Stimulated activated CD4-positive, alpha-beta T cell treated with anti-CD3 and anti-CD28 coated beads, Interleukin-2, amount 100 ng/mL, for 4 hours (primary cell): ENCODE measurements around the gene TRAPPC5.
"Not testable (repeated sequence)": the region's sequence is repeated elsewhere in the genome, so short reads cannot be mapped to it uniquely, and the experiment has no call there.

Experiments
- DNase-seq: peaks from one replicate; pipeline ENCODE4 v3.0.0-alpha.2; 2020; ENCODE audit warnings: low read depth

The TRAPPC5 gene

GRCh38 chr19:7680606-7681339 lies at the start of gene TRAPPC5:
TSS of gene TRAPPC5 (plus strand) at chr19:7680833. CDS start at chr19:7682254, 1,421 bp downstream.
- DNase-seq, result peak; percentile 78

GRCh38 chr19:7631577-7631976 lies 49.1 kb upstream of the TRAPPC5 start:
- no peak for DNase-seq

- no peak for DNase-seq
Observed at GRCh38 chr19:7632340-7633203, 48.1 kb upstream of the TRAPPC5 start.

- DNase-seq, result no peak
Observed at GRCh38 chr19:7633698-7634097, 46.9 kb upstream of the TRAPPC5 start, which contains the start of gene PCP2. TSS of gene PCP2 (minus strand) at chr19:7633719. CDS start at chr19:7633457, 262 bp downstream.

- DNase-seq, result no peak
Observed at GRCh38 chr19:7635670-7636069, 45.0 kb upstream of the TRAPPC5 start.

GRCh38 chr19:7636317-7636690 lies 44.3 kb upstream of the TRAPPC5 start:
- DNase-seq, result no peak

- DNase-seq, result peak; percentile 89
Observed at GRCh38 chr19:7636691-7637373, 43.8 kb upstream of the TRAPPC5 start, which contains the start of gene STXBP2. TSS of gene STXBP2 (plus strand) at chr19:7637110. CDS start at chr19:7637150, 40 bp downstream.

GRCh38 chr19:7637374-7638256 lies 43.0 kb upstream of the TRAPPC5 start:
- DNase-seq, result no peak

- DNase-seq, result no peak
Observed at GRCh38 chr19:7638802-7639465, 41.7 kb upstream of the TRAPPC5 start.

- no peak for DNase-seq
Observed at GRCh38 chr19:7639863-7640348, 40.7 kb upstream of the TRAPPC5 start.

- DNase-seq, result no peak
Observed at GRCh38 chr19:7640803-7641202, 39.8 kb upstream of the TRAPPC5 start.

- DNase-seq, result no peak
Observed at GRCh38 chr19:7641290-7642276, 39.0 kb upstream of the TRAPPC5 start.

- DNase-seq, result no peak
Observed at GRCh38 chr19:7642295-7643030, 38.2 kb upstream of the TRAPPC5 start.

GRCh38 chr19:7643031-7643415 lies 37.6 kb upstream of the TRAPPC5 start:
- no peak for DNase-seq

- not testable (repeated sequence) for DNase-seq
Observed at GRCh38 chr19:7643629-7644549, 36.7 kb upstream of the TRAPPC5 start.

GRCh38 chr19:7644550-7644877 lies 36.1 kb upstream of the TRAPPC5 start:
- no peak for DNase-seq

- DNase-seq, result no peak
Observed at GRCh38 chr19:7645163-7645562, 35.5 kb upstream of the TRAPPC5 start.
